Renal pelvis (tissue), 4 donors: Measurements from ENCODE around the gene UNC79. TPM values are rescaled to one million over a fixed set of nuclear protein-coding genes. Genes with fewer than 3 reads are reported as not detected.

Experiments used
- DNase-seq: peaks from one replicate; pipeline ENCODE4 v3.0.0-alpha.2; 2013
- polyA plus RNA-seq, 3 donors: library from polyadenylated mRNA; unstranded; fragments of 120-200 nt; gene quantifications; one replicate each; pipeline ENCODE4 v1.2.1, GENCODE V29; 2013; ENCODE audit not compliant: insufficient read length in 3 of 3

UNC79 gene
- polyA plus RNA-seq, 3 donors: 0.67 to 1.5 (median 1.5) TPM

DNA sequence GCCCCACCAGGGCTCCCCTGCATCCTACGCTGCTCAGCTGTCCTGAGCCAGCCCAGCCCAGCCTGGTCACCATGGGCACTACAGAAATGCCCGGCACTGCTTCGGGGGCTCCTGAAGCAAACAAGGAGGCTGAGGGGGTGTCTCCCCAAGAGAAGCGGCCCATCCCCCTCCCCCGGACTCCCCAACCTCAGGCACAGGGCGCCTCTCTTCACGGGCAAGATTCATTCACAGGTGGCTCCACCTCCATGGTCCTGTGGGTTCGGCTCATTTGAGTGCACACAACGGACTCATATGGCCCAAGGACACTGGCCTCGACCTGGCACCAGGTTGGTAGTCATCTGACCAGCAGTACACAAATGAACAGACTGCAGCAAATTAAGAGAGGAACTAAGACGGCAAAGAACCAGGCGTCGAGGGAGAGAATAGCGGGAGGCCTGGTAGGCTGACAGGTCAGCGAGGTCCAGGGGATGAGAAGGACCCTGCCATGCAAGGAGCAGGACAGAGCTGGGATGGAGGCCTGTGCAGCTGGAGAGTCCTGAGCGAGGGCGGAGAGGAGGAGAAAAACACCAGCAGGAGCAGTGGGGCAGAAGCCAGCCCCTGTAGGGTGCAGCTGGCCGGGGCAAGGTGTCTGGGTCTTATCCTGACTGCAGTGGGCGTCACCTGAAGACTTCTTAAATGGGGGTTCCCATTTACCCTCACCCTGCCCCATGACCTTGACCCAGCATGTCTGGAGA is 297.3 kb downstream of the UNC79 start:
- no peak for DNase-seq

DNA sequence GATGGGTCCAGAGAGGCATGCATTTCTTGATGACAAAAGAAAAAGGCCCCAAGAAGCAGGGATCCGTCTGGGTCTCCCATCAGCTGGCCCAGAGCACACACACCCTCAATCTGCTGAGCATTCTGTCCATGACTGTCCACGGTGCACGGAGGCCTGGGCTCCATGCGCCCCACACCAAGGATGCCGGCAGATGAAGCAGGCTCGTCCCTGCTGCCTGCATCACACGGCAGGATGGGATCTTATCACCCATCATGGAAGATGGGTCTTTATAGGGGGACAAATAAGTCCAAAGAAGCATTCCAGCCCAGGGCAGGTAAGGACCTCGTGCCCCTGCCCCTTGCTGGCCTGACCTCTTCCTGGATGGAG is 297.9 kb downstream of the UNC79 start:
- DNase-seq: no peak

GRCh38 chr14:93729993-93730392 is 299.3 kb downstream of the UNC79 start:
- no peak for DNase-seq

- DNase-seq: no peak
Measured at GRCh38 chr14:93731753-93732152, 301.0 kb downstream of the UNC79 start.

GRCh38 chr14:93732524-93732923 is 301.8 kb downstream of the UNC79 start:
- no peak for DNase-seq

DNA sequence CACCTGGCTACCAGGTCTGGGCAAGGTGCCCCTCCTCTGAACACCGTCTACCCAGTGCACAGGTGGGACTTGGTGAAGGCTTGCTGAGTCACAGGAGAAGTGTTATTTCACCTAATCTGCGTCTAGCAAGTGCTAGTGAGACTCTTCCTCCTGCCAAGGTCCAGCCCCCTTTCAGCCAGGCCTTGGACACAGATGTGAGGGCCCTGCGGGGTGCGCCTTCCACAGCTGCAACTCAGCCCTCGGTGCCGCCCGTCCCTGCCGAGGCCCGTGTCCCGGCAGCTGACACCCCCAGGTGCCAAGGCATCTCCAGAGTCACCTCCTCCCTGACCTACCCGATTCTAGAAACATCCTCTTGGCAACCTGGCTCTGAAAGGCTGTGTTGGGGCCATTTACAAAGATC is 302.5 kb downstream of the UNC79 start:
- DNase-seq: no peak

DNA sequence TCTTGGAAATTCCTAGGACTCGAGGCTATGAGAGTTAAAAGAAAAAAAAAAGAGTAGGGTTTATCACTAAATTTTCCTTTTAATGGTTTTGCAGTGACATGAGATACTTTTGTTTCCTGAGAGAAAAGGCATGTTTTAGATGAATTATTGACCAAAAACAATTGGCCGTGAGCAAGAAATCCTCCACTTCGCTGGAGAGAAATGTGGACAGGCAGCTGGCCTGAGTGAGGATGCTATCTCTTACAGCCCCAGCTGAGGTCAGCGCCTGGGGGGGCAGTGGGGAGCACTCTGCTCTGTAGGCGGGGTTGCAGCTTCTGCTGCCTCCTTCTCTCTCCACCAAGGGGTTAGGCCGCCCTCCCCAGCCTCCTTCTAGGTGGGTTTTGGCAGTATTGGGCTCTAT is 302.9 kb downstream of the UNC79 start:
- DNase-seq: no peak

- DNase-seq: no peak
Measured at GRCh38 chr14:93734086-93734822, 303.5 kb downstream of the UNC79 start.

DNA sequence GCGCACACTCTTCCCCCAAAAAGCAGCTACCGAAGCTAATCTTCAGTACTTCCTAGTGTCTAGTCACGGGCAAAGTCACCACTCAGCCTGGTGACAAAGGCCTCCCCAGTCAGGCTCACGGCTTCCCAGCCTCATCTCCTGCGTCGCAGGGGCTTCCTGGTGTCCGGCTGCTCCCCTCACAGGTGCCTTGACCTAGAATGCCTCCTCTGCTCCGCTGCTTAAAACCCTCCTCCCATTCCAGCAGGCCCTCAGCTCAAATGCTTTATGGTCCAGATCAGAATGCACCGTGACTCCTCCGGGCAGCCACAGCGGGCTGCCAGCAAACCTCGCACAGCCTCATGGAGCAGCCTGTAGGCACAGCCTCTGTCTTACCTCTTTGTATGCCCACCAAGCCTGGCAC is 304.5 kb downstream of the UNC79 start:
- DNase-seq: no peak

DNA sequence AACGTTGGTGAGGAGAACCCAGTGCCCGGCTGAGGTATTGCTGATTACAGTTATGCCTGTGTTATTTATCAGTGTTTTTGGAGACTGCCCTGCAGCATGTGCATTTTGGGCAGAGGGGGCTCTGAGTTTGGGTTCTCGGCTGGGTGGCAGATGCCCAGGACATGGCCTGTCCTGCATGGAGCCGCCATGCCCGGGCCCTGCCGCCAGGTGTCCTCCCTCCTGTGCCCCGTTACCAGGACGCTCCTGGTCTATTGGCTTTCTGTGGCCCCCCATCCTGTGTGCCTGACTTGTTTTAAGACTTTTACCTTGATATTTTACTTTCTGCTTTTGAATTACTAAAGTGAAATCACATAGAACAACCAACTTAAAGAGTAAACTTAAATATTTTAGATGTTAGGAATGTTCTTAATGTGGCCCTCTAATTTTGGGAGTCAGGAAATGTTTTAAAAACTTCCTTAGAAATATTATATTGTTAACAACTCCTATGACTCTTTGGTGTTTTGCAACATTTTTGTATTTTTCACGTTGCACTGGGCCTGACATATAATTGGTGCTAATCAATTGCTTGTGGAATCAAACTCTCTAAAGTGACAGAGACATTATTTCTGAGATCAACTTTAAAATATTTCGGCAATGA is 305.8 kb downstream of the UNC79 start:
- no peak for DNase-seq

DNA sequence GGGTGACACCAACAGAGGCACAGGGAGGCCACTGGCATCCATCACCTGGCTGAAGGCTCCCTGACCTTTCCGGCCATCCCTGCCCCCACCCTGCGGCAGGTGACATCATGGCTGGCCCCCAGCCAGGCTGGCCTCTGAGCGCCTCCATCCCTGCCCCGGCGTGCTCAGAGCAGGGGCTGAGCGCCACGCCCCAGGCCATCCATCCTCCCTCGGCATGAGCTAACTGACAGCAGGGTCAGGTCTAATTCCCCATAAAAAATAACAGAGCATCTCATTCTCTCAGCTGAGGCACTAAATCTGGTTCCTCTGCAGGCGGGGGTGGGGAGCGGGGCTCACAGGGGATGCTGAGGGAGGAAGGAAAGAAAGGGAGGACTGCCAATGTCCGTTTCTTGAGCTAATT is 306.9 kb downstream of the UNC79 start:
- no peak for DNase-seq

GRCh38 chr14:93741556-93742230 is 311.0 kb downstream of the UNC79 start:
- DNase-seq: no peak

- DNase-seq: no peak
Measured at GRCh38 chr14:93742761-93743160, 312.0 kb downstream of the UNC79 start.

DNA sequence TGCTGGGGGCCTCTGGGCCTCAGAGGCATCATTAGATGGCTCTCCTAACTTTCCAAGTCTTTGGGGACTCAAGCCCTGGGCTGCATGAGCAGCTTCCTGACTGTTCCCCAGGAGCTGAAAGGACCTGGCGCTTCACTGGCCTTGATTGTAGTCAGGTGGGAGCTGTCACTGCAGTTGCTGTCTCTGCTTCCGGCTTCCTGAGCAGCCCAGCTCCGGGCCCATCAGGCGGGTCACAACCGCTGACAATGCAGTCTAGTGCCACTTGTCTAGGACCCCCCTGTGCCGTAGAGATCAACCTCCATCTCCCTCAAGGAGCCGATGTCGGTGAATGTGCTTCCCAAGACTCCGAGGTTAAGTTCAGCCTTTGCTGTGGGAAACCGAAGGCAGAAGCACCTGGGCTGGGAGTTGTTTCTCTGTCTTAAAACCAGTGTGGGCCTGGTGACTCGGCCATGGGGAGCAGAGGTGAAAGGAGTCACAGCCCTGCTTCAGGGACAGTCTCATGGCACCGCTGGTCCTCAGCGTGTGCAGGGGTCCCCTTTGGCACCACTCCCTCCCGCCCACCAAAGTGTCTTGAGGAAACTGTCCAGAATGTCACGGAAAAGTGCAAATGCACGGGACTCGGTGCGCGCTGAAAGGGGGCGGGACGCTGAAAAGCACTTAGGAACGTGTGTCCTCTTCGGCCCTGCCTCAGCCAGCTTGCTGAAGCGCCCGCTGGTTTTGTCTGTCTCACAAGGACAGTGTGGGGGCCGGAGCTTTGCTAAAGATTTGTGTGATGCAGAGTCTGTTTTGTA is 312.7 kb downstream of the UNC79 start:
- DNase-seq: no peak

GRCh38 chr14:93744176-93744575 is 313.4 kb downstream of the UNC79 start:
- DNase-seq: no peak

DNA sequence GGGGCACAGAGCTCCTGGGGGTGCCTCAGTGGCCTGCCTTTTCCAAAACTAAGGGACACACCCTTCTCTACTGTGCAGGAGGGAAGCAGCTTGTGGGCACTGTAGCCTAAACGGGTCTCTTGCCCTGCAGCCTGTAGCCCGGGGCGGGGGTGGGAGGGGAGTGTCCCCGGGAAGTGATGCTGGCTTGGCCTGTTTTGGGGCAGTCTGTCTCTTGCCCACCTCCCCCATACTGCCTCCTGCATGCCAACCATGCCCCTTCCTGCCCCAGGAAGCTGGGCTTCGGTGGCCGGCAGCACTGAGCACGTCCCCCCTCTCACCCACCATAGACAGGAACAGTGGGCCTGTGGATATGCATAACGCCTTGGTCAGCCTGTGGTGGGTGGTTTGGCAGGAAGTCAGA is 314.1 kb downstream of the UNC79 start:
- no peak for DNase-seq

GRCh38 chr14:93745603-93746273 is 315.0 kb downstream of the UNC79 start:
- no peak for DNase-seq

DNA sequence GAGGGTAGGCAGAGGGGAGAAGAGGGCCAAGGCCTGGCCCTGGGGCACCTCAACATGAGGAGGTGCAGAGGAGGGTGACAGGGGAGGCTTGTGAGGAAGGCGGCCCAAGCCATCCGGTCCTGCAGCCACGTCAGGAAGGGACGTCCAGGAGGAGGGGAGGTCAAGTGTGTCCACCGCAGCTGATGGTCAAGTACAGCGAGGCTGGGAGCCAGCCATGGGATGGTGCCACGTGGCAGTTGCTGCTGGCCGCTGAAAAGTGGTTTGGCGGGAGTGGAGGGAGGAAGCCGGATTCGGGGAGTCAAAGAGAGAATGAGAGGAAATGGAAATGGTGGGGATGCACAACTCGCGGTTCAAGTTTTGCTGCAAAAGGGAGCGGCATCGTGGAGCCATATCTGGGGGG is 316.4 kb downstream of the UNC79 start:
- no peak for DNase-seq

DNA sequence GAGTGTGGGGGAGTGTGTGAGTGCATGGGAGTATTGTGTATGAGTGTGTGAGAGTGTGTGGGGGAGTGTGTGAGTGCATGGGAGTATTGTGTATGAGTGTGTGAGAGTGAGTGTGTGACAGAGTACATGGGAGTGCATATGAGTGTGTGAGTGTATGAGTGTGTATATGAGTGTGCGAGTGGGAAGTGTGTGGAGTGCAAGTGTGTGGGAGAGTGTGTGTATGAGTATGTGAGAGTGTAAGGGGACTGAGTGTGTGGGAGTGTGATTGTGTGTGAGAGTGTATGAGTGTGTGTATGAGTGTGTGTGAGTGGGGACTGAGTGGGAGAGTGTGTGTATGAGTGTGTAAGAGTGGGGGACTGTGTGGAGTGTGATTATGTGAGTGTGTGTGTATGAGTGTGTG is 316.8 kb downstream of the UNC79 start:
- no peak for DNase-seq

DNA sequence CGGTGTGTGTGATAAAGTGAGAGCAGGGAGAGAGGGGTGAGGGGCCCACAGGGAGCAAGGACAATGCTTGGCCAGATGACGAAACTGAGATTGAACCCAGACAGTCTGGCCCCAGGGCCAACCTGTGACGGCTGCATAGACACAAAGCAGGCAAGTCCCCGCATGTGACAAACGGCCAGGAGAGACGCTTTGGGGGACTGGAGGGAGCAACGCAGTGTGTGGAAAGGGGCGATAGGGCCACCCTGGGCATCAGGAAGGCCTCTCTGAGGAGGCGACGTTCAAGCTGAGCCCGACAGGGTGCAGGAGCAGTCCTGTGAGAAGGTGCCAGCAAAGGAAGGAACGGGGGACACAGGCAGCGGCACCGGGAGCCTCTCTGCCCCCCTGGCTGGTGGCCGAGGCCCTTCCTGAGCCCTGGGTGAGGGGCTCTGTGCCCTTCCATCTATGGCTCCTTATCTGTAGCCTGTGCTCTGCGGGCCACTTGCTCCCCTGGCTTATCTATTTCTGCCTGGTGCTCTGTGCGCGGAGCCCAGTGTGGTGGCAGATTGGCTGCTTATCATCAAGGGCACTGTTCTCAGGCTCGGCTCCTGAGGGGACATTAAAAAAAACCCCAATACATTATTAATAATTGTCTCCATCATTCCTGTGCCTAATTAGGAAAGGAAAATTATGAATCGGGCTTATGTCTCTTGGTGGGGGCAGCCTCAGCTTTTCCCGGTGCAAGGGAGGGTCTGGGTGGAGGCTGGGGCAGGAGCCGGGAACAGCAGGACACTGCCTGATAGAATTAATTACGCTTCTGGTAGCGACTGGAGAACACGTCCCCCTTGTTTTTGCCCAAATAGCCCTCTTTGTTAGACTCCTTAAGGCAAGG is 317.7 kb downstream of the UNC79 start:
- DNase-seq: no peak
